Purkinje cell (primary cell): Measurements from ENCODE around the gene HNRNPR. TPM values are rescaled to one million over a fixed set of nuclear protein-coding genes. Genes with fewer than 3 reads are reported as not detected.

Experiments used
- polyA plus RNA-seq: library from polyadenylated mRNA; unstranded; fragments of >200 nt; fragmentation: Nextera tagmentation; gene quantifications from 2 replicates; pipeline ENCODE4 v1.2.1, GENCODE V29; 2014

Gene HNRNPR
- 54.4 and 67.7 TPM in 2 replicates for polyA plus RNA-seq

DNA sequence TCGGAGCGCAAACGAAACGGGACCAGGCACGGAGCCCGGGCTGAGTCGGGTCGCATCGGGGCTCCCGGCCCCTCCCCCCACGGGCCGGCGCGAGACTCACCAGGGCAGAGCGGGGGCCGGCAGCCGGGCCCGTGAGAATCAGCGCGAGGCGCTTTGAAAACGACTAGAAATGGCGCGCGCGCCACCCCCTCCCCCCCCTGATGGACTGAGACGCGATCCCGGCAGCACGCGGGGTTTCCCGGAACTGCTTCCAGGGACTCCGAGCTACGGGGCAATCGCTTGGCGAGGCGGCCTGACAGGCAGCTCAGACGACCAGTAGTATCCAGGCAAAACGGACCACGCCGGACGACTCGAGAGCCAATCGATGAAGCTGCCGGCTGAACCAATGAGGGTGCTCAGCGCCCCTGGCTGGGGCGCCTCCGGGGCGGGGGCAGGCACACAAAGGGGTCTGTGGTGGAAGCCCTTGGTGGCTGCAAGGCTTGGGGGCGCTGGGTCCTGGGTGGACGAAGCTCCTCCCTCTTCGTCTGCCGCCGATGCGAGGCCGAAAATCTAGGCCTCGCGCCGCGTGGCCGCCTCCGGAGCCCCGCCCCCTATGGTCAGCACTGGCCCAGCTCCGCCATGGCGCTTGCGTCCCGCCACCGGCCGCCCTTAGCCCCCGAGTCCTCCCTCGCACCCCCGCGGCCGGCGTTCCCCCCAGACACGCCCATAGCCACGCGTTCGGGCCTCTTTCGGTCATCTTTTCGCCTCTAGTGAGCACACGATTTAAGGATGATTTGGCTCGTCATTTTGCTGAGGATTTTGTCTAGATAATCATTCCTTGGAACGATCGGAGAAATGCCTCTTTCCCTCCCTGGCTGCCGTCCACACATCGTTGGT, at the start of gene HNRNPR:
HNRNPR (minus strand) TSS at position 174 of the 876 bp plus-strand sequence. CDS start 3,276 bp downstream, outside the sequence.

DNA sequence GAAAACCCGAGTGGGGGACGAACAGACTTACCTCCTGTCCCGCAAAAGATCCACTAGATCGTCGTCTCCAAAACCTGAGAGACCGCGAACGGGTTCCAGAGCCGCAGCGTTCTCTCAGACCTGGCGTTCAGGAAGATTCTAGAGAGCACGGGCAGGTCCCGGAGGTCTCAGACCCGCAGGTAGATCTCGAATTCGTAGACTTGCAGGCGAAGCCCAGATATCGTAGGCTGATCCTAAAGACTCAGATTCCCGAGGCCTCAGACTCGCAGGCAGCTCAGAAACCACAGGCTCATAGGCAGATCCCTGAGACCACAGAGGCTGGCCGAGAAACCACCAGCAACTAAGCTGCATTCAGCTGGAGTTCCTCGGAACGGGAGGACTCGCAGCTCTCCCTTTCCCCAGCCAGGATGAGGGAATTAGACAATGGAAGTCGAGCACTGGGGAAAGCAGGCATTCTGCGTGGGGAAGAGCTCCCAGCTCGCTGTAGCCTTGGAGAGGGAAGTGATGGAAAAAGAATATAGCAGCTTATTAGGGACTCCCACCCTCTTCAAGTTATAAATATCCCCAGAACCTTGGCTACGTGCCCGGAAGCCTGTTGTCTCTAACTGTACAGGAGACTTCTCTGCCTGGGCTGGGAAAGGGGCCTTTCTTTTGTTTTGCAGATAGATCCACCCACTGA, 25.4 kb upstream of the HNRNPR start, which contains the start of gene ZNF436:
ZNF436 (minus strand) TSS at position 502 of the 679 bp plus-strand sequence. CDS start 1,831 bp downstream, outside the sequence.

Other genes starting within 250 kb of the HNRNPR start
- 112 and 146 TPM in 2 replicates for gene LUZP1, start 175.4 kb downstream of the HNRNPR start, polyA plus RNA-seq
- not detected in 2 replicates for gene HTR1D, start 126.8 kb downstream of the HNRNPR start, polyA plus RNA-seq
- gene ZNF436, start 25.6 kb upstream of the HNRNPR start, polyA plus RNA-seq: 4.3 and 5.7 TPM in 2 replicates
- 0.31 and 1.3 TPM in 2 replicates for gene TCEA3, start 80.5 kb upstream of the HNRNPR start, polyA plus RNA-seq
- gene ASAP3, start 139.9 kb upstream of the HNRNPR start, polyA plus RNA-seq: 0.16 and 0.52 TPM in 2 replicates
- not detected in 2 replicates for gene E2F2, start 186.9 kb upstream of the HNRNPR start, polyA plus RNA-seq
- 1.3 TPM in 1 of 2 replicates, not detected in the other for gene ID3, start 215.2 kb upstream of the HNRNPR start, polyA plus RNA-seq